Dermis blood vessel endothelial cell (primary cell): ENCODE data around the gene ELAVL3. TPM values are rescaled to one million over a fixed set of nuclear protein-coding genes. Genes with fewer than 3 reads are reported as not detected.
"Not testable (repeated sequence)": the region's sequence is repeated elsewhere in the genome, so short reads cannot be mapped to it uniquely, and the experiment has no call there.

ENCODE experiments used
- DNase-seq: peaks from one replicate; pipeline ENCODE4 v3.0.0; 2010
- total RNA-seq: library from RNA; depleted of rRNA; stranded (reverse); fragments of >200 nt; gene quantifications from 2 replicates; pipeline ENCODE4 v1.2.3, GENCODE V29; 2014

The ELAVL3 gene
- total RNA-seq, 1 donor from 2014 or later: not detected

DNA sequence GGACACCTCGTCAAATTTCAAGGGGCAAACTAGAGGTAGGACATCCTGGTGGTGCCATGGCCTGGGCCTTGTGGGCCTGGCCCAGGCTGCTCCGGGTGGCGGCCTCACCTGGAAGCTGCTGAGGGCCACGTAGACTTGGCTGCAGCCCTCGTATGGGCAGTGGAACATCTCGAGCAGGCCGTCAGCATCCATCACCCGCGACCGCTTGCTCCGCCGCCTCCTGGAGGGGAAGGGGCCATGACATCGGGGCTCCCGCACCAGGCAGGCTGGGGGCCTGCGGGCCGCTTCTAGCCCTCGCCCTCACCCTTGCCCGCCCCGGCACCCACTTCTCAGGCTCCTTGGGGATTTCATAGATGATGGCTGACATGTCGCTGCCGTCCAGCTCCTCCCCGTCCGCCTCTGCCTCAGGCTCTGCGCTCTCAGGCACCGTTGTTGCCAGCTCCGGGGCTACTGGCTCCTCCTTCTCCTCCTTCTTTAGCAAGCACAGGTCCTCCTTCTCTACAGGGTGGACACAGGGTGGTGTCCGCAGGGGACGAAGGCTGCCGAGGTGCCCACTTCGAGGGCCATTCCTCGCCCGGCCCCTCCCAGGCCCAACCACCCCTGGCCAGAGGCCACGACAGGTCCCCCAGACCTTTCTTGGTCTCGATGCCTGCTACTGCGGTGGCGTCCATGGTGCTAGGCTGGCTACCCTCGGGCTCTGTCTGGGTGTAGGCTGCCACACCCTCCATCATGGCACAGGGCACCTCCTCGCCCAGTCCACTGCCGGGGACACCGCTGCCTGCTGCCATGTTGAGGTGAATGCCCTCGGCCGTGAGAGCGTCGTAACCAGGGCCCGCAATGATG lies 6.0 kb upstream of the ELAVL3 start:
- no peak for DNase-seq

DNA sequence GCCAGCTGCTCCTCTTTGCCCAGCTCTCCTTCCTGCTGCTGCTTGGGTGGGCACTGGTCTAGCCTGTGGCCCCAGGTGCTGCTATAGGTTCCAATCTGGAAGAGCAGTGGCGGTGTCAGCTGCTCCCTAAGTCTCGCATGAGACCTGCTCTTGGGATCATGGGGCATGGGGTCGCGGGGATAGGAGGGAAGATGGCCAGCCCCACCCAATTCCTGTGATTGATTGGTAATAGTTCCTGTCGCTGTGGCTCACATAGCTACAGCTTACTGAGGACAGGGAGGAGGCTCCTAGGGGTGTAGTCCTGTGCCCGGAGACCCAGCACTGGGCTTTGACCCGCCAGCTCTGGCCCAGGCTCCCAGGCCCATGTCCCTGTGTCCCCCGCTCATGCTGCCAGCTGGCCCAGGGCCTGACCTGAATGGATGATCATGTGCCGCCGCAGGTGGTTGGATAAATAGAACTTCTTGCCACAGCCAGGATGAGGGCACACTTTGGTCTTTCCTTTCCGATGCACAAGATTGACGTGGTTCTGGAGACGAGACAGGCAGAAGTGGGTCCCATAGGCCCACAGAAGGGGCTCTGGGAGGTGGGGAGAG lies 4.5 kb upstream of the ELAVL3 start:
- DNase-seq: no peak

- no peak for DNase-seq
These were observed 2.7 kb upstream of the ELAVL3 start for GRCh38 chr19:11483366-11484111.

- peak; percentile 92 for DNase-seq
These were observed 1.7 kb upstream of the ELAVL3 start for GRCh38 chr19:11482384-11483050.

DNA sequence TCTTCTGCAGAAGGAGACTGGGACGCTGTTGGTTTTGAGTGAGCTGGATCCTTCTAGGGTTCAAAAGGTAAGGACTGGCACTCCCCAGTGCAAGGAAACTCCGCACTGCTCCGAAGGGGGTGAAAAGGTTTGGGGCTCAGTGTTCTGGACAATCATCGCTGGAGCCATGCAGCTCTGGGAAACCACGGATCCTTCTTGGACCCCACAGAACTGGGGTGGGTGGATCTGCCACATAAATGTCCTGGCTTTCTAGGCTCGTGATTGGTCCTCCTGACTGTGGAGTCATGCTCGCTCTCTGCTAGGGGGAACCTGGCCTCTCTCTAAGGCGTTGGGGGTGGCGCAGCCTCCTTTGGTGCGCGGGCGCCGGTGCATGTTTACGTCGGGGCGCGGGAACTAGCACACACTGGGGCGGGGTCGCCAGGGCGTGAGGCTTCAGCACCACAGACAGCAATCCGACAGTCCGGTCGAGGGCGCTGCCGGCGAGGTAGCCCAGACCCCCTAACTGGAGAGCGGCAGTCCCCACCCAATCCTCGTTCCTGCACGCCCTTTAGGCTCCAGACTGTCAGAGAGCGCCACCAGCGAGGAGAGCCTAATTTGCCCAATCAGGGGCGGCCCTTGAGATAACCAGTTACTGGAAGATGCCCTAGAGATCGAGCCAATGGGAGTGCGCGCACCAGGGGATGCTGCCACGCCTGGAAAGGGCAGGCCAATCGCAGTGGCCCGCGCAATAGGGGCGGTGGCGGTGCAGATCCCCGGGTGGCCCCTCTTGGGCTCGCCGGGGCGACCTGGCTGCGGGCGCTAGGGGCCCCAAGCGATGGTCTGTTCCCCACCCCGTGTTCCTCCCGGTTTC lies 913 bp upstream of the ELAVL3 start:
- DNase-seq: peak; percentile 89

DNA sequence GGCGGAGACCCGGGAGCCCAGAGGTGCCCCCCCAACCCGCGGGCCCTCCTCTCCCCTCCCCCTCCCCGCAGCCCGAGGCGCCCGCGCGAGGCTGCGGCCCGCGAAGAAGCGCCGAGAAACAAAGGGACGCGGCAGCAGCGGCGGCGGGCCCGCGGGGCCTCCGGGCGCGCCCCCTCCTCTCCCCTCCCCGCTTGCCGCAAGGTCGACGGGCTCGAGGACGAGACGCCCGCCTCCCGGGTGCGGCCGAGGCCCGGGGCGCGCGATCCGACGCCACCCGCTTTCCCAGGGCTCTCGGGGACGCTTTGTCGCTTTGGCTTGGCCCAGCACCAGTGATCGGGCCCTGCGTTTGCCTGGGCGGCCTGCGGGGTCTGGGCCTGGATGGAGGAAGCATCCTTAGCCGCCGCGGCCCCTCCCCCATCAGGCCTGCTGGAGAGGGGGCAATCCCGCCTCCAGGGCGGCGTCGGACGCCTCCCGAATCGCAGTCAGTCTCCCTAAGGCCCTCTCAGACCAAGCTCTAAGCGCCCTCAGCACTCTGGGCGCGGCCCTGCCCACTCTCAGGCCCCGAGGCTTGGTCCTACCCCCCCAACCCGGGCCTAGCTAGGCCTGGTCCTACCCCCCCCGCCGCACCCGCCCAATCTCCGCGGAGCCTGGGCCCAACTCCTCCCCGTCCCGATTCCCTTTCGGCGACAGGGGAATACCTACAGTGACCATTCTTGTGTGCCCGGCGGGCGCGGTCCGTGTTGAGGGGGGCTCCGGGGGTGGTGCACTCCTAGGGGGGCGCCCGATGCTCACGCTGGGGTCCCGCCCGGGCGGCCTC lies 740 bp downstream of the ELAVL3 start:
- DNase-seq: no peak

GRCh38 chr19:11479090-11479897 lies 1.6 kb downstream of the ELAVL3 start:
- DNase-seq: peak; percentile 15

GRCh38 chr19:11478167-11479089 lies 2.4 kb downstream of the ELAVL3 start:
- DNase-seq: no peak

DNA sequence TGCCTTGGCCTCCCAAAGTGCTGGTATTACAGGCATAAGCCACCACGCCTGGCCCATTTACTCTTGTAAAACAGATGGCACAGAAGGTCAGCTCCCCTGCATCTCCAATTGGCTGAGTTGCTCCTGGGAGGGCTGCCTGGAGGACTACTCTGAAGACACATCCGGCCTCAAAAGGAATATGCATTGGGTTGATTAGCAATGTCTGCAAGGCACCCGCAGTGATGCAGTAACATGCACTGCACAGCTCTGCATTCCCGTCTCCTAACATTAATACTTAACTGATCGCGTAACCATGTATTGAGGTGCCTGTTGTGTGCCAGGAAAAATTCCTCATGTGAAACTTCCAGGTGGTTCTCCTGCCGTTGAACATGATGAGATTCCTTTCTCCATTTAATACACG lies 5.0 kb downstream of the ELAVL3 start:
- no peak for DNase-seq

- not testable (repeated sequence) for DNase-seq
These were observed 5.5 kb downstream of the ELAVL3 start for GRCh38 chr19:11475343-11475742.

DNA sequence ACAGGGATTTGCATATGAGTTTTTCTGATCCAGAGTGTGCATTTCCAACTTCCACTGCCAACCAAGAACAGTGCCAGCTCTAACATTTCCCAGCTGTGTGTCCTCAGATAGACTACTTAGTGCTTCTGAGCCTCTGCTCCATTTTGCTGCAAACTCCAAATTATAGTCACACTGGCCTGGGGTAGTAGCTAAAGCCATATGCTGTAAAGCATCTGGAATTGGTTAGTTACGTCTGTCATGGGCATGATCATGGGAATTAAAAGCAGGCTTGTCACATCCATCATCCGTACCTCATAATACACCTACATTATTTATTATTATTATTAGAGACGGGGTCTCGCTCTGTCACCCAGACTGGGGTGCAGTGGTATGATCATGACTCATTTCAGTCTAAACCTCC lies 7.1 kb downstream of the ELAVL3 start:
- no peak for DNase-seq

DNA sequence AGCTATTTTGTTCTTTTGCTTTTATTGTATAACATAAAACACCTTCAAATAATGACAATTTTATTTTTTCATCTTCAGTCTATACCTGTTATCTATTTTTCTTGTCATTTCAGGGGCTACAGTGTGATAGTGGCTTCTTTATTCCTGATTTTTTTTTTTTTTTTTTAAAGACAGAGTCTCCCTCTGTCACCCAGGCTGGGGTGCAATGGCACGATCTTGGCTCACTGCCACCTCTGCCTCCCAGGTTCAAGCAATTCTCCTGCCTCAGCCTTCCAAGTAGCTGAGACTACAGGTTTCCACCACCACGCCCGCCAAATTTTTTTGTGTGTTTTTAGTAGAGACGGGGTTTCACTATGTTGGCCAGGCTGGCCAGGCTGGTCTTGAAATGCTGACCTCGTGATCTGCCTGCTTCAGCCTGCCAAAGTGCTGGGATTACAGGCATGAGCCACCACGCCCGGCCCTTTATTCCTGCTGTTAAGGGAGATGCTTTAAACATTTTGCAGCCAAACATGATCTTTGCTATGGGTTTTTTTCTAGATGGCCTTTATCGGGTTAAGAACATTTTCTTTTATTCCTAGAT lies 12.5 kb downstream of the ELAVL3 start:
- not testable (repeated sequence) for DNase-seq

GRCh38 chr19:11465600-11465999 lies 15.2 kb downstream of the ELAVL3 start:
- DNase-seq: no peak

DNA sequence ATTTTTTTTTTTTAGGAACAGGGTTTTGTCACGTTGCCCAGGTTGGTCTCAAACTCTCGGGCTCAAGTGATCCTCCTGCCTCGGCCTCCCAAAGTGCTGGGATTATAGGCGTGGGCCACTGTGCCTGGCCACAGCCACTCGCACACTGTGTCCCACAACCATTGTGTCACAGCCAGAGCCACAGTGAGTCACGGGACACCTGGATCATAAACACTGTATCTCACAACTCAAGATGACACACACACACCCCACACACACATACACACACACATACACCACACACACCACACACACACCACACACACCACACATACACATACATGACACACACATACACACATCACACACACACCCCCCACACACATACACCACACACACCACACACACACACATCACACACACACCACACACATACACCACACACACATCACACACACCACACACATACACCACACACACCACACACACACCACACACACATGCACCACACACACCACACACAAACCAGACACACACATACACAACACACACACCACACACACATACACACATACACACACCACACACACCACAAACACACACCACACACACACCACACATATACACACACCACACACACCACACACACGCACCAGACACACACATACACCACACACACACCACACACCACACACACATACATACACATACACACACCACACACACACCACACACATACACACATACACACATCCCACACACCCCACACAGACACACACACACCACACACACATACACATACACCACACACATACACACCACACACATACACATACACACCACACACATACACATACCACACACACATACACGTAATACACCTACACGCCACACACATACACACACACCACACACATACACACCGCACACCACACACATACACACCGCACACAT lies 16.2 kb downstream of the ELAVL3 start:
- no peak for DNase-seq

- no peak for DNase-seq
These were observed 17.5 kb downstream of the ELAVL3 start for GRCh38 chr19:11463391-11463790.

DNA sequence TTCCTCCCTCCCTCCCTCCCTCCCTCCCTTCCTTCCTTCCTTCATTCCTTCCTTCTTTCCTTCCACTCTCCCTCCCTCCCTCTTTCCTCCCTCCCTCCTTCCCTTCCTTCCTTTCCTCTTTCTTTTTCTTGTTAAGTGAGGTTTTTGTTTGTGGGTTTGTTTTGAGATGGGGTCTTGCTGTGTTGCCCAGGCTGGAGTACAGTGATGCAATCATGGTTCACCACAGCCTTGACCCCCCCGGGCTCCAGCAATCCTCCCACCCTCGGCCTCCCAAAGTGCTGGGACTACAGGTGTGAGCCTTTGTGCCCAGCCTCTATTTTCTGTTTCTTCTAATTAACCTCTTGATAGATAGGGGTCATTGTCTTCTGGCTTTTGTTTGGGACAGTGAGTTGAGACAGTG lies 19.4 kb downstream of the ELAVL3 start:
- no peak for DNase-seq

GRCh38 chr19:11460207-11460606 lies 20.6 kb downstream of the ELAVL3 start:
- no peak for DNase-seq

GRCh38 chr19:11458912-11459311 lies 21.9 kb downstream of the ELAVL3 start:
- not testable (repeated sequence) for DNase-seq
